NCI-H1048 (cell line): ENCODE data around the gene RNF148.
"Not testable (repeated sequence)": the region's sequence is repeated elsewhere in the genome, so short reads cannot be mapped to it uniquely, and the experiment has no call there.

ENCODE experiments used
- DNase-seq: peaks from one replicate; lab custom pipeline; 2025; lab: John Stamatoyannopoulos, UW

Gene RNF148

GRCh38 chr7:122689346-122690109 lies 13.2 kb downstream of the RNF148 start:
- DNase-seq = no peak

- DNase-seq = no peak
Observed at GRCh38 chr7:122688400-122688998, 14.2 kb downstream of the RNF148 start.

- DNase-seq = no peak
Observed at GRCh38 chr7:122686360-122686878, 16.3 kb downstream of the RNF148 start.

GRCh38 chr7:122684504-122684903 lies 18.2 kb downstream of the RNF148 start:
- no peak for DNase-seq

GRCh38 chr7:122682815-122683550 lies 19.7 kb downstream of the RNF148 start:
- no peak for DNase-seq

GRCh38 chr7:122681186-122681585 lies 21.5 kb downstream of the RNF148 start:
- not testable (repeated sequence) for DNase-seq

- no peak for DNase-seq
Observed at GRCh38 chr7:122679813-122680212, 22.9 kb downstream of the RNF148 start.

- not testable (repeated sequence) for DNase-seq
Observed at GRCh38 chr7:122679269-122679709, 23.4 kb downstream of the RNF148 start.

GRCh38 chr7:122677149-122677548 lies 25.6 kb downstream of the RNF148 start:
- DNase-seq = no peak

GRCh38 chr7:122676466-122676865 lies 26.3 kb downstream of the RNF148 start:
- no peak for DNase-seq

GRCh38 chr7:122675621-122676020 lies 27.1 kb downstream of the RNF148 start:
- no peak for DNase-seq

- no peak for DNase-seq
Observed at GRCh38 chr7:122675011-122675410, 27.7 kb downstream of the RNF148 start.

GRCh38 chr7:122674502-122674901 lies 28.2 kb downstream of the RNF148 start:
- no peak for DNase-seq

- no peak for DNase-seq
Observed at GRCh38 chr7:122673951-122674350, 28.8 kb downstream of the RNF148 start.

- no peak for DNase-seq
Observed at GRCh38 chr7:122672536-122672935, 30.2 kb downstream of the RNF148 start.

- DNase-seq = no peak
Observed at GRCh38 chr7:122663733-122664132, 39.0 kb downstream of the RNF148 start.

GRCh38 chr7:122658856-122659255 lies 43.9 kb downstream of the RNF148 start:
- no peak for DNase-seq

- no peak for DNase-seq
Observed at GRCh38 chr7:122653685-122654084, 49.0 kb downstream of the RNF148 start.

- no peak for DNase-seq
Observed at GRCh38 chr7:122652876-122653275, 49.8 kb downstream of the RNF148 start.
